ENCODE results near the gene ALPP. TPM values are rescaled to one million over a fixed set of nuclear protein-coding genes. Genes with fewer than 3 reads are reported as not detected.

Gene ALPP
- polyA plus RNA-seq, 1 donor from 2014 or later: not detected

DNA sequence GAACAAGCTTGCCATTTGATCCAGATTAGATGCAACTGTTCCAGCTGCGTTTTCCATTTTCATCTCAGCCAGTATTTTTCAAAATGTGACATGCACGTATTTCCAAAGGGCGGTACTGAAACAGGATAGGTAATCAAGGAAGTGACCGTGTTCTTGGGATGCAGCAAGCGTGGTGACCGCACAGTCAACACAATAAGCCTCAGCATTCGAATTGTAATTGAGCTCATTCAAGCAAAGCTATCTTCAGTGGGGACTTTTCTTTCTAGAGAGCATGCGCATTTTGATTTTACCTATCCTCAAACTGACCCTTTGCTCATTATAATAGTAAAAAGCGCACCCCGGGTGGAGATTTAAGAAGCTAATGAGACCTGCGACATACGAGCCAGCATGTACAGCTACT is 3.4 kb upstream of the ALPP start:
- no peak overlapping the region for H3K4me2 ChIP-seq (ENCODE audit: low read length)
- no peaks in the 10 kb centered on the region for H3K9me3 ChIP-seq (ENCODE audit: low read length)
- TF ChIP-seq, protein P1, sequence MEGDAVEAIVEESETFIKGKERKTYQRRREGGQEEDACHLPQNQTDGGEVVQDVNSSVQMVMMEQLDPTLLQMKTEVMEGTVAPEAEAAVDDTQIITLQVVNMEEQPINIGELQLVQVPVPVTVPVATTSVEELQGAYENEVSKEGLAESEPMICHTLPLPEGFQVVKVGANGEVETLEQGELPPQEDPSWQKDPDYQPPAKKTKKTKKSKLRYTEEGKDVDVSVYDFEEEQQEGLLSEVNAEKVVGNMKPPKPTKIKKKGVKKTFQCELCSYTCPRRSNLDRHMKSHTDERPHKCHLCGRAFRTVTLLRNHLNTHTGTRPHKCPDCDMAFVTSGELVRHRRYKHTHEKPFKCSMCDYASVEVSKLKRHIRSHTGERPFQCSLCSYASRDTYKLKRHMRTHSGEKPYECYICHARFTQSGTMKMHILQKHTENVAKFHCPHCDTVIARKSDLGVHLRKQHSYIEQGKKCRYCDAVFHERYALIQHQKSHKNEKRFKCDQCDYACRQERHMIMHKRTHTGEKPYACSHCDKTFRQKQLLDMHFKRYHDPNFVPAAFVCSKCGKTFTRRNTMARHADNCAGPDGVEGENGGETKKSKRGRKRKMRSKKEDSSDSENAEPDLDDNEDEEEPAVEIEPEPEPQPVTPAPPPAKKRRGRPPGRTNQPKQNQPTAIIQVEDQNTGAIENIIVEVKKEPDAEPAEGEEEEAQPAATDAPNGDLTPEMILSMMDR (IDR thresholded peaks at IDR 0.05; ENCODE audit: poor library complexity, severe bottlenecking): no peak
- TF ChIP-seq EZH2 (IDR thresholded peaks at IDR 0.05; ENCODE audit: borderline replicate concordance, insufficient read depth, low read length, poor library complexity, severe bottlenecking) (no peak), MXI1 (conservative IDR thresholded peaks at IDR 0.05; ENCODE audit: poor library complexity, severe bottlenecking) (no peak), TAF1 (IDR thresholded peaks at IDR 0.05; ENCODE audit: low read depth) (no peak), POLR2AphosphoS5 (IDR thresholded peaks at IDR 0.05) (no peak), SMC3 (conservative IDR thresholded peaks at IDR 0.05; ENCODE audit: poor library complexity) (no peak), RAD21 (conservative IDR thresholded peaks at IDR 0.05) (no peak), EP300 (conservative IDR thresholded peaks at IDR 0.05; ENCODE audit: poor library complexity, severe bottlenecking) (no peak)
- TF ChIP-seq, protein P2, sequence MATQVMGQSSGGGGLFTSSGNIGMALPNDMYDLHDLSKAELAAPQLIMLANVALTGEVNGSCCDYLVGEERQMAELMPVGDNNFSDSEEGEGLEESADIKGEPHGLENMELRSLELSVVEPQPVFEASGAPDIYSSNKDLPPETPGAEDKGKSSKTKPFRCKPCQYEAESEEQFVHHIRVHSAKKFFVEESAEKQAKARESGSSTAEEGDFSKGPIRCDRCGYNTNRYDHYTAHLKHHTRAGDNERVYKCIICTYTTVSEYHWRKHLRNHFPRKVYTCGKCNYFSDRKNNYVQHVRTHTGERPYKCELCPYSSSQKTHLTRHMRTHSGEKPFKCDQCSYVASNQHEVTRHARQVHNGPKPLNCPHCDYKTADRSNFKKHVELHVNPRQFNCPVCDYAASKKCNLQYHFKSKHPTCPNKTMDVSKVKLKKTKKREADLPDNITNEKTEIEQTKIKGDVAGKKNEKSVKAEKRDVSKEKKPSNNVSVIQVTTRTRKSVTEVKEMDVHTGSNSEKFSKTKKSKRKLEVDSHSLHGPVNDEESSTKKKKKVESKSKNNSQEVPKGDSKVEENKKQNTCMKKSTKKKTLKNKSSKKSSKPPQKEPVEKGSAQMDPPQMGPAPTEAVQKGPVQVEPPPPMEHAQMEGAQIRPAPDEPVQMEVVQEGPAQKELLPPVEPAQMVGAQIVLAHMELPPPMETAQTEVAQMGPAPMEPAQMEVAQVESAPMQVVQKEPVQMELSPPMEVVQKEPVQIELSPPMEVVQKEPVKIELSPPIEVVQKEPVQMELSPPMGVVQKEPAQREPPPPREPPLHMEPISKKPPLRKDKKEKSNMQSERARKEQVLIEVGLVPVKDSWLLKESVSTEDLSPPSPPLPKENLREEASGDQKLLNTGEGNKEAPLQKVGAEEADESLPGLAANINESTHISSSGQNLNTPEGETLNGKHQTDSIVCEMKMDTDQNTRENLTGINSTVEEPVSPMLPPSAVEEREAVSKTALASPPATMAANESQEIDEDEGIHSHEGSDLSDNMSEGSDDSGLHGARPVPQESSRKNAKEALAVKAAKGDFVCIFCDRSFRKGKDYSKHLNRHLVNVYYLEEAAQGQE (IDR thresholded peaks at IDR 0.05; ENCODE audit: borderline replicate concordance): no peak
- no peak overlapping the region for H3K4me3 ChIP-seq (ENCODE audit: low read length)
- H3K9ac ChIP-seq (ENCODE audit: low read length): no peak overlapping the region
- no peak overlapping the region for H2AFZ ChIP-seq (ENCODE audit: low read depth, low read length)
- no peaks in the 10 kb centered on the region for H4K20me1 ChIP-seq (ENCODE audit: insufficient read depth)
- no peaks in the 10 kb centered on the region for H3K27me3 ChIP-seq (ENCODE audit: insufficient read depth, low read depth, low read length)
- no peaks in the 10 kb centered on the region for H3F3A ChIP-seq (ENCODE audit: insufficient read depth, low read length, poor library complexity, severe bottlenecking)
- no peak overlapping the region for H3K27ac ChIP-seq (ENCODE audit: low read length)
- no peaks in the 10 kb centered on the region for H3K36me3 ChIP-seq (ENCODE audit: insufficient read depth, low read length)
- no peaks in the 10 kb centered on the region for H3K9me2 ChIP-seq (ENCODE audit: insufficient read depth, low read length)
- no peaks in the 10 kb centered on the region for H3K79me2 ChIP-seq (replicated peaks; ENCODE audit: insufficient read depth, low read length)

DNA sequence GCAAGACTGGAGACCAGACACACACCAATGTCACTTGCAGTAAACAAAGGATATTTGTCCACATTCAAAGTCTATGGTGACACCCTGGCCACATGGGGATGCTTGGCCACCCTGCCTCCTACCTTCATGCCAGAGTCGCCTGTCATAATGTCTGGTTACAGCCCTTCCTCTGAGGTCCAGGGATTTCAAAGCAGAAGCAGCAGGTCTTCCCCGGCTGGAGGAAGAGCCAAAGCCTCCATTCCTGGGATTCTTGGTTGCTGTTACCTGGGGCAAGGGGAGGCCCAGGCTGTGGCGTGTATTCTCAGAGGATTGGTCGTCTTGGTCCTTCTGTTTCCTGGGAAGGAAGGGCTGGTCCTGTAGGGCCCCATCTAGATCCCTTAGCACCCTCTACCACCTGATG is 2.3 kb upstream of the ALPP start:
- H3K79me2 ChIP-seq (replicated peaks; ENCODE audit: insufficient read depth, low read length): no peaks in the 10 kb centered on the region
- H3K9ac ChIP-seq (ENCODE audit: low read length): no peak overlapping the region
- H3K27me3 ChIP-seq (ENCODE audit: insufficient read depth, low read depth, low read length): no peaks in the 10 kb centered on the region
- no peak for TF ChIP-seq TAF1 (IDR thresholded peaks at IDR 0.05; ENCODE audit: low read depth)
- TF ChIP-seq SMC3 (conservative IDR thresholded peaks at IDR 0.05; ENCODE audit: poor library complexity): no peak
- no peak for TF ChIP-seq EZH2 (IDR thresholded peaks at IDR 0.05; ENCODE audit: borderline replicate concordance, insufficient read depth, low read length, poor library complexity, severe bottlenecking)
- no peaks in the 10 kb centered on the region for H3K9me2 ChIP-seq (ENCODE audit: insufficient read depth, low read length)
- no peaks in the 10 kb centered on the region for H3K36me3 ChIP-seq (ENCODE audit: insufficient read depth, low read length)
- no peaks in the 10 kb centered on the region for H4K20me1 ChIP-seq (ENCODE audit: insufficient read depth)
- H3K27ac ChIP-seq (ENCODE audit: low read length): no peak overlapping the region
- no peak overlapping the region for H2AFZ ChIP-seq (ENCODE audit: low read depth, low read length)
- no peaks in the 10 kb centered on the region for H3F3A ChIP-seq (ENCODE audit: insufficient read depth, low read length, poor library complexity, severe bottlenecking)
- no peak overlapping the region for H3K4me3 ChIP-seq (ENCODE audit: low read length)
- H3K4me2 ChIP-seq (ENCODE audit: low read length): no peak overlapping the region
- H3K9me3 ChIP-seq (ENCODE audit: low read length): no peaks in the 10 kb centered on the region

DNA sequence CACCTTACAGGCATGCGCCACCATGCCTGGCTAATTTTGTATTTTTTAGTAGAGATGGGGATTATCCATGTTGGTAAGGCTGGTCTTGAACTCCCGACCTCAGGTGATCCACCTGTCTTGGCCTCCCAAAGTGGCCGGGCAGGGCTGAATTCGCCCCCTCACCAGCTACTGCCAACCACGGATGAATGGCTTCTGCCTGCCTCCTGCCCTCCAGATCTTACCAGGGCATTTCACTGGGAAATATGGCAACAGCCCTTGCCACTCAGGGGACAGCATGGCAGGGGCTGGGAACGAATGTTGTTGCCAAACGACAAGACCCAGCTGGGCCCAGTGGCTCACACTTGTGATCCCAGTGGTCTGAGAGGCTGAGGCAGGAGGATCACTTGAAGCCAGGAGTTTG is 1.8 kb upstream of the ALPP start:
- Histone ChIP-seq H3K4me2 (ENCODE audit: low read length) (no peak overlapping the region), H3K36me3 (ENCODE audit: insufficient read depth, low read length) (no peaks in the 10 kb centered on the region), H2AFZ (ENCODE audit: low read depth, low read length) (no peak overlapping the region), H3F3A (ENCODE audit: insufficient read depth, low read length, poor library complexity, severe bottlenecking) (no peaks in the 10 kb centered on the region), H3K9ac (ENCODE audit: low read length) (no peak overlapping the region), H4K20me1 (ENCODE audit: insufficient read depth) (no peaks in the 10 kb centered on the region), H3K27me3 (ENCODE audit: insufficient read depth, low read depth, low read length) (no peaks in the 10 kb centered on the region), H3K9me2 (ENCODE audit: insufficient read depth, low read length) (no peaks in the 10 kb centered on the region), H3K27ac (ENCODE audit: low read length) (no peak overlapping the region), H3K9me3 (ENCODE audit: low read length) (no peaks in the 10 kb centered on the region), H3K79me2 (replicated peaks; ENCODE audit: insufficient read depth, low read length) (no peaks in the 10 kb centered on the region), H3K4me3 (ENCODE audit: low read length) (no peak overlapping the region)
- TF ChIP-seq RAD21 (conservative IDR thresholded peaks at IDR 0.05): no peak
- TF ChIP-seq MXI1 (conservative IDR thresholded peaks at IDR 0.05; ENCODE audit: poor library complexity, severe bottlenecking): no peak
- TF ChIP-seq, protein P1 (IDR thresholded peaks at IDR 0.05; ENCODE audit: poor library complexity, severe bottlenecking): no peak
- no peak for TF ChIP-seq POLR2AphosphoS5 (IDR thresholded peaks at IDR 0.05)
- TF ChIP-seq EZH2 (IDR thresholded peaks at IDR 0.05; ENCODE audit: borderline replicate concordance, insufficient read depth, low read length, poor library complexity, severe bottlenecking): no peak
- TF ChIP-seq, protein P2 (IDR thresholded peaks at IDR 0.05; ENCODE audit: borderline replicate concordance): no peak
- TF ChIP-seq EP300 (conservative IDR thresholded peaks at IDR 0.05; ENCODE audit: poor library complexity, severe bottlenecking): no peak
- TF ChIP-seq SMC3 (conservative IDR thresholded peaks at IDR 0.05; ENCODE audit: poor library complexity): no peak
- no peak for TF ChIP-seq TAF1 (IDR thresholded peaks at IDR 0.05; ENCODE audit: low read depth)

All from neural cell (in vitro differentiated cells).